ENCODE results near the gene NUP58.

The NUP58 gene

DNA sequence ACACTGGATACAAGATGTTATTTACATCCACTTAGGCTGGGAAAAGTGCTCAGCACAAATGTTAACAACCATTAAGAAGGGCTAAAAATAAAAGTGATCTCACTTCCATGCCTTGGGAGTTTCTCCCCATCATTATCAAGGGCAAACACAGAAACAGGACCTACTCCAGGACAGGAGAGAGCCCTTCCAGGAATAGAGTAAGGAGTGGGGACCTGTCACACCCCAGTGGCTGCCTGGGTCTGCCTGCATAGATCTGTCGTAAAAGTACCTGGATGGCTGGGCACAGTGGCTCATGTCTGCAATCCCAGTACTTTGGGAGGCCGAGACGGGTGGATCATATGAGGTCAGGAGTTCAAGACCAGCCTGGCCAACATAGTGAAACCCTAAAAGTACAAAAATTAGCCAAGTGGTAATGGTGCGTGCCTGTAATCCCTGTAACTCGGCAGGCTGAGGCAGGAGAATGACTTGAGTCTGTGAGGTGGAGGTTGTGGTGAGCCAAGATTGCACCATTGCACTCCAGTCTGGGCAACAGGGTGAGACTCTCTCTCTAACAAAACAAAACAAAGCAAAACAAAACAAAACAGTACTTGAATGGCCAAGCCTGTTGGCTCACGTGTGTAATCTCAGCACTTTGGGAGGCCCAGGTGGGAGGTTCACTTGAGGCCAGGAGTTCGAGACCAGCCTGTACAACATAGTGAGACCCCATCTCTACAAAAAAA lies 76.0 kb downstream of the NUP58 start:
- no peak for DNase-seq (ENCODE audit: low read depth)

GRCh38 chr13:25378528-25378927 lies 77.1 kb downstream of the NUP58 start:
- DNase-seq (ENCODE audit: low read depth) = no peak

DNA sequence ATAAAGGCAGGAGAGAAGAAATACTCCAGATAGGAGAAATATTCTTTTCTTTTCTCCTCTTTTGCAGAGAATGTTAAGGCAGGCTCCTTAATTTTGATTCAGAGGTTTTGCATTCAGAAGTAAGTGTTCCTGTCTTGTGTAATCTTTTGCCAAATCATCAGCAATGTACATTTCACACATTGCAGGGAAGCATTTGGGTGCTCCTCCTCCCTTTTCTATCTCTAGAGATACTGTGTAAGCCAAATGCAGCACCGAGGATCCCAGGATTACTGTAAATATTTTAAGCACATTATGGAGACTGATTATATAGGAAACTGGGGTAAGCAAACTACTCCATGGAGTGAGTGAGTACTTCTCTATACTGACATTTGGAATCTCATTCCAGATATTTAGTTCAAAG lies 77.6 kb downstream of the NUP58 start:
- DNase-seq (ENCODE audit: low read depth) = no peak

DNA sequence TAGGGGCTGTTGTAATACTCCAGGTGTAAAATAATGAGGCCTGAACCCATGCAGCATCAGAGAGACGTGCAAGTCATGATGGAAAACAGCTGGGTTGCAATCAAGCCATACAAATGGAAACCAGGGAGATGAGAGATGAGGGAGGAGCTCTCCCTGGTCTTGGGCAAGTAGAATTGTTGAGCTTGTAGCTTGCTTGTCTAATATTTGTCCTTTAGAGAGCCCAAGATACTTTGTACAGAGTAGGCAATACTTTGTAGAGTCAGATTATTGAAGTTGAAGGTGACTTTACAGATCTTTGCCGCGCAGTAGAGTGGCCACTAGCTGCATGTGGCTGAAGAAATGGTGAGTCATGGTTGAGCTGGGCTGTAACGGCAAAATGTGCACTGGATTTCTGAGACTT lies 78.7 kb downstream of the NUP58 start:
- DNase-seq (ENCODE audit: low read depth) = no peak

GRCh38 chr13:25380741-25381324 lies 79.4 kb downstream of the NUP58 start:
- no peak for DNase-seq (ENCODE audit: low read depth)

DNA sequence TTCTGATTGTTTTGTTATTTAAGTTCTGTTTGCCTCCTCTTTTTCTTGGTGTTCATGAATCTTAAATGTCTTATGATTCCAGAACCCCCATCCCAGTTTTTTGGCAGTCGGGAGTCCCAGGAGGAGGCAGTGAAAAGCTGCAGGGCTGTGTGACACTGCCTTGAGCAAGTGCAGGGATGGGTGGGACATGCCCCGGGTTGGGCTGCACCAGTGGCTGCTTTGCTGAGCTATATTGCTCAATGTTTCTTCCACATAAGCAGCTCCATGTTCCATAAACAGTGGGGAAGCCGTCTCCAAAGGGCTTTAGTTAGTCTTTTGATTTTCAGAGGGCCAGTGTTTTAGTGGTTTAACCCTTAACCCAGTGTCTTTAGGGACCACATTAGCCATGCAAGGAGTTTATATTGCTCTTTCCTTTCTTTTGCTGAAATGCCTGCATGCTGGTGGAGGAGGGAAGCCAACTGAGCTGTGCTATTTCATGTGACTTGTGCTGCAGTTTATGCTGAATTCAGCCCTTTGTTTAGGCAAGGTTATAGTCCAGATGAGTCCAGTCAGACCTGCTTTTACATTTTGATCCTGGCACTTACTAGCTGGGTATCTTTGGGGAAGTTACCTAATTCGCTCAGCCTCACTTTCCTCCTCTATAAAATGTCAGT lies 83.5 kb downstream of the NUP58 start:
- no peak for DNase-seq (ENCODE audit: low read depth)

- no peak for DNase-seq (ENCODE audit: low read depth)
Measured at GRCh38 chr13:25391932-25392331, 90.5 kb downstream of the NUP58 start.
